ENCODE data around the gene DNAH7. TPM values are rescaled to one million over a fixed set of nuclear protein-coding genes. Genes with fewer than 3 reads are reported as not detected.

The DNAH7 gene
- total RNA-seq, 2 donors from 2014 or later, result 2.6 to 5.5 TPM

DNA sequence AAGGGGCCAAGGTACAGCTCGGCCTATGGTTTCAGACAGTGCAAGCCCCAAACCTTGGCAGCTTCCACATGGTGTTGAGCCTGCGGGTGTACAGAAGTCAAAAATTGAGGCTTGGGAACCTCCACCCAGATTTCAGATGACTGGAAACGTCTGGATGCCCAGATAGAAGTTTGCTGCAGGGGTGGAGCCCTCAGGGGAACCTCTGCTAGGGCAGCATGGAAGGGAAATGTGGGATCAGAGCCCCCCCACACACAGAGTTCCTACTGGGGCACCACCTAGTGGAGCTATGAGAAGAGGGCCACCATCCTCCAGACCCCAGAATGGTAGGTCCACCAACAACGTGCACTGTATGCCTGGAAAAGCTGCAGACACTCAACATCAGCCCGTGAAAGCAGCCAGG lies 15.0 kb upstream of the DNAH7 start:
- intact Hi-C loops (cut with DNase I, micrococcal nuclease), result loop anchor here in 1 of 2 donors (10.0 kb wide), 1 partner anchor 251 kb away; no protein-coding TSS in a partner anchor
- ATAC-seq, result no peak
- no peak for DNase-seq

DNA sequence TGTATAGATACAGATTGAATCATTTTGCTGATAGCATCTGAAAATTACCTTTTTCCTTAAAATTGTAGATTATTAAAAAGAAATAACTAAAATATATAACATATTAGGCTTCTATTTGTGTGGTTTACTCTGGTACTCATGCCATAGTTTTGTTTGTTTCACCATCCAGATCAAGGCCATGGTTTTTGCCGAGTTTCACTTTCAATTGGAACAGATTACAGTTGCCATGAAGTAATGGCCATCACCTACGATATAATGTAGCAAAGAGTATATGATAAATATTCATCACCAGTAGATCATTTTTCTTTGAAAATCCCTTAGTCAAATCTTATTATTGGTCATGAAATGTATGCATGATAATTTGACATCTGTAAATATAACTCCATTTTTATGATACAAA lies 11.9 kb upstream of the DNAH7 start:
- intact Hi-C loops (cut with DNase I, micrococcal nuclease), result loop anchor here in 1 of 2 donors (10.0 kb wide), 1 partner anchor 254 kb away; no protein-coding TSS in a partner anchor
- DNase-seq (no peak), ATAC-seq (no peak)

DNA sequence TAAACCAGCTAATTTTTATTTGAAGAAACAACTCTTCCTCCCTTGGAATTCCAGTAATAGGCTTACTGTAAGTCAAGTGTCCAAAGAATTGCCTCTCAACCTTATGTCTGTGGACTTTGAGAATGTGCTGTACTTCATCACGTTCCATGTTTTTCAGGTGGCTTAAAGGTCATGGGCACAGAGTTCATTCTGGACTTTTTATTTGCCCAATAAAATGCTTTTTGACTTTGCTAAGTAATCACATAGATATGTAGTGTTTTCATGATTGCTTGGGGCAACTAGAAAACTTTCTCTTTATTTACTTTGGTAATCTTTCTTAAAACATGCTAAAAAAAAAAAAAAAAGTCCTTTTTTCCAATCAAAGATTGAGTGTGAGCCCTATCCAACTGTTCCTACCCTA lies 10.4 kb upstream of the DNAH7 start:
- peak; percentile 82 for ATAC-seq
- no peak for DNase-seq
- intact Hi-C loops (cut with DNase I, micrococcal nuclease), result no loop called here

DNA sequence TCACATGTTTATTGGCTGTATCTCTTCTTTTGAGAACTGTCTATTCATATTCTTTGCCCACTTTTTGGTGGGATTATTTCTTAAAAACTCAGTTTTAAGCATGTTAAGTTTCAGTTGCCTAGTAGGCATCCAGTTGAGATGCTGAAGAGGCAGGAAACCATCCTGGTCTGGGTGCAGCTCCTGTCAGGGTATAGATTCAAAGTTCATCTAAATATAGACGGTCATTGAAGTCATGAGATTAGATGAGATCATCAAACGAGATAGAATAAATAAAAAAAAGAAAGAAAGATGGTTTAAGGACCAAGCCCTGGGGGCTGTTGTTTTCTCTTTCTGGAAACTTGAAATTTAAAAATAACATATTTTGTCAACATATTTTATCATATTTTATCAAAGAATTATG lies 9.2 kb upstream of the DNAH7 start:
- intact Hi-C loops (cut with DNase I, micrococcal nuclease), result no loop called here
- DNase-seq, result no peak
- peak; percentile 81 for ATAC-seq

DNA sequence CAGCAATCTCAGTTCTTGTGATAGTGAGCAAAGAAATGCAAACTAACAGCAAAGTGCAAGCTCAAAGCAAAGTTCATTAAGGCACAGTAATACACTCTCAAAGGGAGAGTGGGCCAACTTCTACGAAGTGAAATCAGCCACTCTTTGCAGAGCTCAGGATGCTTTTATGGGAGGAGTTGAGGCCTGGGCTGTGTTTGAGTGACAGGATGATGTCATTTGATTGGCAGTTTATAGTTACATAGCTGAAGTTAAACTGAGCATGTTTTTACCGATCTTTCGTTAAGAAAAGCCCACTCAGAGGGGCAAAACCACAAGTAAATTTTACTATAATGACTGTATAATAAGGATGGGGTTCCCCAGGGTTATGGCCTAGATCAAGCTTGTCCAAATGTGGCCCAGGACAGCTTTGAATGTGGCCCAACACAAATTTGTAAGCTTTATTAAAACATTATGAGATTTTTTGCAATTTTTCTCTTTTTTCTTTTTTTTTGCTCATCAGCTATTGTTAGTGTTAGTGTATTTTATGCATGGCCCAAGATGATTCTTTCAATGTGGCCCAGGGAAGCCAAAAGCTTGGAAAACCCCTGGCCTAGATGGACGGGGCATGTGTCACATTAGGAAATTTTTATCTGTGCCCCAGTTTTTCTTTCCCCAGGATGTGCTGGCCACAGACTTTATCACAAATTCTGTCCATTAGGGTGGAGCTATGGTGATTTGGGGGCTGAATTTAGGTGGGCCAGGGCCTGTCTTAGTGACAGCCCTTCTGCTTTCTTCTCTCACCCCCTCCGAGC lies 8.3 kb upstream of the DNAH7 start:
- ATAC-seq, result no peak
- DNase-seq, result no peak
- intact Hi-C loops (cut with DNase I, micrococcal nuclease), result no loop called here

DNA sequence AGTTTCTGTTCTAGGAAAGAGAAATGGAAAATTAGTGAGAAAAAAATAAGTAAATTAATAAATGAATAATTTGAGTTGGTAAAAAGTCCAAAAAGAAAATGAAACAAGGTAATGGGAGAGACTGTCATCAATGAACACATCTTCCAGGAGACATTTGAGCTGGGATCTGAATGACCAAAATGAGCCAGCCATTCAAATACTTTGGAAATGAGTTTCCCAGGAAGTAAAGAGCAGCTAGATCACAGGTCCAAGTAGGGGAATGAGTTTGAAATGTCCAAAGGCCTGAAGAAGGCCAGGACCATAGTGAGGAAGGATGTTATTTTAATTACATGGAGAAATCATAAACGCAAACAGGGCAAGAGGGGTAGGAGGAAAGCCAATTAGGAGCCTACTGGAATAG lies 6.6 kb upstream of the DNAH7 start:
- no peak for ATAC-seq
- no peak for DNase-seq
- intact Hi-C loops (cut with DNase I, micrococcal nuclease), result no loop called here

DNA sequence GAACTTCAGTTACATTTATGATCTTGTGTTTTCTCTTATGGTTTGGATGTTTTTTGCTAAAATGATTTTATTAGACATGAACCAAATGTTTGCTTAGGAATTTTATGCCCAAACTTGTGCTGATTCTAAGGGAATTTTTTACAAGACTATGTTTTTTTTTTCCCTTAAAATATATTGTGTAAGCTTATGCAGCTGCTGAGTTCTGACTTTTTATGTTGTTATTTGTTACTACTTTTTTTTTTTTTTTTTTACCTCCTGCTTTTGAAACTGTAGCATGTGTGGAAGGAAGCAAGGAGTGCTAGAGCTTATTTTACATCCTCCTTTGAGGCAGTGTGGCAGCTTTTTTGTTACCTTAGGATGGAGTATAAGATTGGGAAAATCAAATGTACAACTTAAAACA lies 6.0 kb upstream of the DNAH7 start:
- no peak for ATAC-seq
- intact Hi-C loops (cut with DNase I, micrococcal nuclease), result no loop called here
- no peak for DNase-seq

DNA sequence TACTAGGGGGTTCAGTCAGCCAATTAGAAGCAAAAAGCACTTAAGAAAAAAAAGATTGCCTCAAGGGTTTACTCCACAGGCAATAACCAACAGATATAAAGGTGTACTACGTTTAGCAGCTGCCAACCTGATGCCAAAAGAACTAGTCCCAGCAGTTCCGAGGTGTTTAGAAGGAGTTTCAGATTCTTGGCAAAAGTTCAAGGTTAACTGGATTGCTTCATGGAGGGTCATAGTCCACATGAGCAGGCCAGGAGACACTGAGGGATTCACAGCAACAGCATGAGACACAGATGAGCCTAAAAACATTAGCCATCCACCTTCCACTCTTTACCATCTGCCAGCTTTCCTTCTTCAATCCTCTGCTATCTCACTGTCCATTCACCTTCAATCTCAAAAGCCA lies 4.9 kb upstream of the DNAH7 start:
- DNase-seq, result no peak
- ATAC-seq, result peak; percentile 61
- intact Hi-C loops (cut with DNase I, micrococcal nuclease), result no loop called here

DNA sequence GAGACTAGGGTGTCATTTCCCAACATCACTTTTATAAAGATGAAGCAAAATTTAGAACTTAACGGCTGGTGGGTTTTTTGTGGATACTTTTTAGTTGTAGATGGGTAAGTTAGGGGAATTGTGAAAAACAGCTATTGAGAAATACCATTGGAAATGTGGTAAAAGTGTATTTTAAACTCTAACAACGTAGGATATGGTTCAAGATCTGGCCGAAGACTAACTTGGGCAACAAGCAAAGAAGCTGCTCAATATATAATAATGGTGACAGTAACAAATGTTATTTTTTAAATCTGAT lies 1.6 kb downstream of the DNAH7 start:
- intact Hi-C loops (cut with DNase I, micrococcal nuclease), result loop anchor here in 1 of 2 donors (5.0 kb wide), 1 partner anchor 405 kb away; no protein-coding TSS in a partner anchor
- no peak for DNase-seq
- no peak for ATAC-seq

DNA sequence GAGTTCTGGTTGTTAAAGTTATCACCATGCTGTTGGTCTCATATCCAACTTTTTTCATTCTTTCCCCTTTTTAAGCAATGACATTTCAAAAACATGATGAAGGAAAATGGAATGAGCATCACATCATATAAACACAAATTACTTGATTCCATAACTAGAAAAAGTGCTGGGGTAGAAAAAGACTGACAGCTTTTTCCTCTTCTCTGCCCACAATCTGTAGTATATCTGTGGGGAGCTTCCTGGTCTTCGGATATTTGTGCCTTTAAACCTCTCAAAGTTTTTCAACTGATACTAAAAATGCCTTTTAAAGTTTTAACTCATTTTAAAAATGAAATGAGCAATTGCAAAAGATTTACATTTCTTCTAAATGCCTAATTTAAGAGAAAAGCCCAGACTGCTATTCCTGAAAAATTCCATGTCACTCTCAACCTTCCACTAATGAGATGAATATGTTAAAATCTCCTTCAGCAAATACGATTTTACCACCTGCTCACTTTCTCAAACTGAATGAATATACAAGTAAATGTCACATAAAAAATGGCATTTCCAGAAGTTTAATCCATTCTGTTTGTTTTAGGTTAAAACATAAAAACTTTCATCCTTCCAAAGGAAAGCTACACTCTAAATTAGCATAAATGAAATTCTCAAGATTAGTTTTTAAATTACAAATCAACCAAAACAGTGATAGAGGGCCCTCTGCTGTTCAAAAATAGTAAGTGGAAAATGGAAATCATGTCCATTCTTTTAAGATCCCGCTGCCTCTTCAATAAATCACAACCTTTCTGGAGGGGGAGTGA lies 2.1 kb downstream of the DNAH7 start:
- ATAC-seq, result no peak
- no peak for DNase-seq
- intact Hi-C loops (cut with DNase I, micrococcal nuclease), result loop anchor here in 1 of 2 donors (5.0 kb wide), 1 partner anchor 404 kb away; no protein-coding TSS in a partner anchor

DNA sequence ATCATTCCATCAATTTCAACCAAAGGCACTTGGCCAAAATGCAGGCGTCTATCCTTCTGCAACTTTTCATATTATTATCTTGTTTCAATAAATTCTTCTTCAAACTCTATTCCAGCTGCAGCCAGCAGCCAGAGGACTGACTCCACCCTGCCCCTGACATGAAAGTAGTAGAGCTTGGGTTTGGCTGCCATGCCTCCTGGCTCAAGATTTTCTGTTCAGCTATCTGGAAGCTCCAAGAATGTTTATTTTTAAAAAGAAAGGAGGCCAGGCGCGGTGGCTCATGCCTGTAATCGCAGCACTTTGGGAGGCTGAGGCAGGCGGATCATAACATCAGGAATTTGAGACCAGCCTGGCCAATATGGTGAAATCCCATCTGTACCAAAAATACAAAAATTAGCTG lies 4.9 kb downstream of the DNAH7 start:
- ATAC-seq, result no peak
- intact Hi-C loops (cut with DNase I, micrococcal nuclease), result no loop called here
- no peak for DNase-seq

DNA sequence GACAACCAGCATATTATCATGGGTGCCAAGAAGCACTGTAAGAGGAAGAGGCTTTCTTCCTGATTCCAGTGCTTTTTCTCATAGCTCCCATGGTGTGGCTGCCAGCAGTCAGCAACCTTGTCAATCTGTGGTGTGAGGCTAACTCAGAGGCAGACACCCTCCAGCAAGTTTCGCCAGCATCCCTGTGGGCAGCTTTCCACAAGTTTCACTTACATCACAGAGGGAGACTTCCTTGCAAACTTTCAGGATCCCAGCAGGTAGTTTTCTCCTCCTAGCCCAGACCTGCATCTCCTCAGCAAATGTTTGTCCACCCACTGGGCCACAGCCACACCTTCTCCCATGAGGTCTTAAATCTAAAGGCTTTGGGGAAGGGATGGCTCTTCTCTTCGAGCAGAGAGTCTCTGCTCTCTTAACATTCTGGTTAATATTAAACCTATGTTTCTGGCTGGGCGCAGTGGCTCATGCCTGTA lies 9.1 kb downstream of the DNAH7 start:
- peak; percentile 51 for ATAC-seq
- intact Hi-C loops (cut with DNase I, micrococcal nuclease), result no loop called here
- no peak for DNase-seq

DNA sequence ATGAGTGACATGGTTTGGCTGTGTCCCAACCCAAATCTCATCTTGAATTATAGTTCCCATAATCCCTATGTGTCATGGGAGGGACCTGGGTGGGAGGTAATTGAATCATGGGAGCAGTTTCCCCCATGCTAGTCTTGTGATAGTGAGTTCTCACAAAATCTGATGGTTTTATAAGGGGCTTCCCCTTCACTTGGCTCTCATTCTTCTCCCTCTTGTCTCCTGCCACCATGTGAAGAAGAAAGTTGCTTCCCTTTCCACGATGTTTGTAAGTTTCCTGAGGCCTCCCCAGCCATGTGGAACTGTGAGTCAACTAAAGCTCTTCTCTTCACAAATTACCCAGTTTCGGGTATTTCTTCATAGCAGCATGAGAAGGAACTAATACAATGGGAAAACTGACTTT lies 14.0 kb downstream of the DNAH7 start:
- ATAC-seq (no peak), DNase-seq (no peak)
- intact Hi-C loops (cut with DNase I, micrococcal nuclease), result no loop called here

DNA sequence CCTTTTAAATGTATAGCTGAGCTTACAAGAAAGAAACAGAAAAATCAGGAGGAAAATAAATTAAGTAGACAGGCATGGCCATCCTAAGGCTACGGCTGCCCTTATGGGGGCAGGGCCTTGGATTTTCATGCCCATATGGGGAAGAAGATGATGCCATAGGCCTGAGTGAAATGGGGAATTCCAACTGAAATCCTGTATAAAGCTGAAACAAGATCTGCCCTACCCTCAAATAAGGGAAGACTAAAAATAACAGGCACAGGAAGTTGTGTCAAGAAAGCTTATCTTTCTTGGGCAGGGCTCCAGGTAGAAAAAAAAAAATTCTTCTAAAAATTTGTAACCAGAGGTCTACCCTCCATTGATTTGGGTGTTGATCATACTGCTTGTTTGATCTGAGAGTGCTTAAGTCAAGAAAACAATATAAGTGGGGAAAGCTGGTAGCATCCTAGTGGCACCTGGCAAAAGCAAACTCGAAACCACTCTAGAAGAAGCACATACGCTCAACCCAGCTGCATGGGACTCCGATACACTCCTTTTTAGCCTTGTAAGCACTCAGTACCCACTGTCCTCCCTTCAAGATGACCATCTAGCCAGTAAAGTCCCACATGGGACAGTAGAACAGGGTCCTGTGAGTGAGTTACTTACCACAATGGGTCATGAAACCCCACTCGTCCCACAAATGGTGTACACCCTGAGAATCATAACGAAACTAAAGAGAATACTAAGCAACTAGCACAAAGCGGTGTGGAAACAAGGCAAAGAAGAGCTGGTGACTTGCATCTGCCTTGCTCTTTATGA lies 22.3 kb downstream of the DNAH7 start:
- DNase-seq, result no peak

DNA sequence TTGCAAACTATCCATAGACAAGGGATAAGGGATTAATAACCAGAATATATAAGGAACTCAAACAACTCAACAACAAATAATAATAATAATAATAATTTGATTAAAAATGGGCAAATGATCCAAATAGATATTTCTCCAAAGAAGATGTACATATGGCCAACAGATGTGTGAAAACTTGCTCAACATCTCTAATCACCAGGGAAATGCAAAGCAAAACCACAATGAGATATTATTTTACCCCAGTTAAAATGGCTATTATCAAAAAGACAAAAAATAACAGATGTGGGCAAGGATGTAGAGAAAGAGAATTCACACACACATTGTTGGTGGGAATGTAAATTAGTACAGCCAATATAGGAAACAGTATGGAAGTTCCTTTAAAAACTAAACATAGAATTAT lies 26.9 kb downstream of the DNAH7 start:
- intact Hi-C loops (cut with DNase I, micrococcal nuclease), result no loop called here
- no peak for DNase-seq
- ATAC-seq, result no peak

More for the DNA sequence above, 22.3 kb downstream of the DNAH7 start:
- intact Hi-C loops (cut with DNase I, micrococcal nuclease), result no loop called here
- no peak for ATAC-seq

DNA sequence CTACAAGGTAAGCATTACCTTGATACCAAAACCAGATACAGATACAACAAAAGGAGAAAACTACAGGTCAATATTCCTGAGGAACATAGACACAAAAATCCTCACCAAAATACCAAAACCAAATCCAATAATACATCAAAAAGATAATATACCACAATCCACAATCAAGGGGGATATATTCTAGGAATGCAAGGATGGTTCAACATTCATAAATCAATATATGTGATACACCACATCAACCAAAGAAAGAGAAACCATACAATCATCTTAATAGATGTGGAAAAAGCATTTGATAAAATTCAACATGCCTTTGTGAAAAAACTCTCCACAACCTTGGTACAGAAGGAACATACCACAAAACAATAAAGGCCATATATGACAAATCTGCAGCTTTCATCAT lies 28.4 kb downstream of the DNAH7 start:
- intact Hi-C loops (cut with DNase I, micrococcal nuclease), result no loop called here
- ATAC-seq (no peak), DNase-seq (no peak)

DNA sequence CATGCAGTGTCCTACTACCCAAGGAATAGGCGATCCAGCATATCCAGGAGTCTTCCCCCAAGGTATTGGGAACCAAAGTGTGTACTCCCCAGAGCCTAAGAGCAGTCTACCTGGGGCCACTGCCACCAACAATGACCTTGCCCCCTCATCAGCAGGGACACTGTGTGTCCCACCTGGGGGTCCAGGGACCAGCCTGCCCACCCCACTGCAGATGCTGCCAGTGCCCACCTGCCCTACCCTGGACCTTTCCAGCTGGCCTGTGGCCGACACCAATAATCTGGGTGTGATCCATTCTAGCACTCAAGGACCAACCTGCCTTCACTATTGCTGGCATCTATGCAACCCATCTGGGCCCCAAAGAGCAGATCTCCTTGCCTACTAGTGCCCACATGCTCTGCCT lies 32.2 kb downstream of the DNAH7 start:
- intact Hi-C loops (cut with DNase I, micrococcal nuclease), result no loop called here
- DNase-seq, result no peak
- ATAC-seq, result no peak

DNA sequence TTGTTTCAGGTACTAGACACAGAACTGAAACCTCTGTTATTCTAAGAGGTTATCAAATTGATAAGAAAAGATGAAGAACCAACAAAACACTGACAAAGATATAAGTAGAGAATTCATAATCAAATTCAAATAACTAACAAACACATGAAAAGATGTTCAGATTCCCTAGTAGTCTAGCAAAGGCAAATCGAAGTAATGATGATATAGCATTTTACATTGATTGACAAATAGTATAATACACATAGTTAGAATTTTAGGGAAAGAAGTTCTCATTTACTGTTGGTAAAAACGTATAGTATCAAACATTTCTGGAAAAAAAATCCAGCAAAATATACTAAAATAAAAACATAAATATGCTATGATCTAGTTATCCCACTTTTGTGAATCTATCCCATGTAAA lies 50.6 kb downstream of the DNAH7 start:
- intact Hi-C loops (cut with DNase I, micrococcal nuclease), result no loop called here
- ATAC-seq, result no peak

DNA sequence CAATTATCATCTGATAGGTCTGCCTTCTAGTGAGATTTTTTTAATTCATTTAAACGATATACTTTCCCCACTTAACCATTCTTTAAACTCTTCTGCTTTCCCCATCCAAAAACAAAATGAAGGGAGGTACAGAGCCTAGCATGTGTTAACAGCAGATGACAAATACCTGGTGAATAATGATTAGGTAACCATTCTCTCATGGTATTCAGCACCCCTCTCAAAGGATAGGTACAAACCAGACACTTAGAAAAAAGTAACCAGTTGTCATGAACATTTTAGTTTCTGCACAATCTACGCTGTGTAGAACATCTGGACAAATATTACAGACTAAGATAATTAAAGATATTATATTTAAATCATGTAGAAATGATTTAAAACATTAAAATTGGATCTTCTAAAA lies 56.3 kb downstream of the DNAH7 start:
- no peak for ATAC-seq
- no peak for DNase-seq
- intact Hi-C loops (cut with DNase I, micrococcal nuclease), result no loop called here

More for the DNA sequence above, 50.6 kb downstream of the DNAH7 start:
- no peak for DNase-seq
